ENCODE data around the gene LRP5.

The LRP5 gene

DNA sequence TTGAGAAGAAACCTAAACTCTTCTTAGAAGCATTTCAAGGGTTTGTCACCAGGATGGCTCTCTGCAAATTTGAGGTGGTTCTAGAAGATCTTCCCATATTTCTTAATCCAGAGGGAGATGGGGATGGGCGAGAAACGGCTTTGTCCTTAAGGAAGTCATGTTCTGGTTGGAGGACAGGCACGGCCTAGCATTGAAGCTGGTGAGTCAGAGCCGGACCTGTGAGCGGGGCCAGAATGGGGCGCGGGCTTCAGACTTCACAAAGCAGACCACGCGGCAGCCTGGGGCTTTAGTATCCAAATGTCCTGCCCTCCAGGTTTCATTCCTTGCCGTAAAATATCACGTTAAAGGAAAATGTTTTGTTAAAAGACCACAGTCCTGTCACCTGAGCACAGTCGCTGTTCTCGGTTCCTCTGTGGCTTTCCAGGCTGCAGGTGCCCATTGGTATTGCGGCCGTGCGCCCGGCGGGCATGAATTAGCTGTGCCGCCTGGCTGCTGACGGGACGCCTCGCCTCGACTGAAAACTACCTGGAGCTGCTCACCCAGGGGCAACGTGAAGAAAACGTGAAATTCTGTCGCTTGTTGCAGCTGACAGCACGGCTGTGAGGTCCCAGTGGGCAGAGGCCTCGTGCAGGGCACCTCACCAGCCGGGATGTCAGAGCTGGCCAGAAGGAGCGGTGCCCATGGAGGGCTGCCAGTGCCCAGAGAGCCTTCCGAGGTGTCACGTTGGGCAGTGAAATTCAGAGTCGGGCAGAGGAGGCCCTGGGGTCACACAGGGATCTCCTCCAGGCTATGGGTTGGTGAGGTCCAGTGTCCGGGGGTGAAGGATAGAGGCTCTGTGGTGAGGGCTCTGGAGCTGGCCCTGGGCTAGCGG is 59.0 kb downstream of the LRP5 start:
- no peak for DNase-seq (ENCODE audit: low read depth)

GRCh38 chr11:68372114-68372513 is 59.7 kb downstream of the LRP5 start:
- DNase-seq (ENCODE audit: low read depth), result no peak

DNA sequence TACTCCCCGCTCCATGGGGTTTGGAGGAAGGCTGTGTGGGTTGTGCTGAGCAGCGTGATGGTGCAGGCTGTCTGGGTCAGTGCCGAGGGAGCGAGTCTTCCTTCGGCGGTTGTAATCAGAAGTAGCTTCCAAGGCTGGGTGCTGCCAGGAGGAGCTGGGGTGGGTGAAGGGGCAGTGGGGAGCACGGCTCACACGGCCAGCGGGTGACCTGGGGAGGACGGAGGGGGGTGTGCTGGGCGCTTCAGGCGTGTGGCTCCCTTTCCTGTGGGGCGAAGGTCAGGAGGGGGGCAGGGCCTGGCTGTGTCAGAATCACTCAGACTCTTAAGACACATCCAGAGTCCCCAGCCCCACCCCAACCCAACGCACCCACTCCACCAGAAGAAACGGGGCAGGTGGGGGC is 60.2 kb downstream of the LRP5 start:
- DNase-seq (ENCODE audit: low read depth), result no peak

GRCh38 chr11:68373189-68373814 is 60.9 kb downstream of the LRP5 start:
- DNase-seq (ENCODE audit: low read depth), result no peak

GRCh38 chr11:68373815-68374501 is 61.6 kb downstream of the LRP5 start:
- no peak for DNase-seq (ENCODE audit: low read depth)

GRCh38 chr11:68374531-68374930 is 62.1 kb downstream of the LRP5 start:
- DNase-seq (ENCODE audit: low read depth), result no peak

- no peak for DNase-seq (ENCODE audit: low read depth)
Measured at GRCh38 chr11:68375337-68375736, 62.9 kb downstream of the LRP5 start.

GRCh38 chr11:68375766-68376165 is 63.4 kb downstream of the LRP5 start:
- DNase-seq (ENCODE audit: low read depth), result no peak

DNA sequence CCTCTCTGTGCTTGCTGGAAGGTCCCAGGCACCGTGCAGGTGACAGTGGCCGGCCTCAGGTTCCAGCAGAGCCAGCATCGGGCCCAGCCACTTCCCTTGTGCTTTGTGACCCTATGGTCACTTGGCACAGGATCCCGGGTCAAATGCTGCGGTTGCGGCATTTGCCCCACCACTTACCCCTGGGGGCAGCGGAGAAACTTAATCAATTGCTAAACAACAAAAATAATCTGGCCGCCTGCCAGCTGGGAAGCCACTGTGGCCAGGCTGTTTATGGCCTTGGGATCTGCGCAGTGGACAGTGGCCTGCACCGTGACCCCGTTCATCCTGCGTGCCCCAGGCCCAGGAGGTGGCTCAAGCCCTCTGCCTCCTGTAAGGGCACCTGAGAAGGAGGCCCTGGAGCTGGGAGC is 65.0 kb downstream of the LRP5 start:
- DNase-seq (ENCODE audit: low read depth), result no peak

GRCh38 chr11:68379206-68379605 is 66.8 kb downstream of the LRP5 start:
- DNase-seq (ENCODE audit: low read depth), result no peak

DNA sequence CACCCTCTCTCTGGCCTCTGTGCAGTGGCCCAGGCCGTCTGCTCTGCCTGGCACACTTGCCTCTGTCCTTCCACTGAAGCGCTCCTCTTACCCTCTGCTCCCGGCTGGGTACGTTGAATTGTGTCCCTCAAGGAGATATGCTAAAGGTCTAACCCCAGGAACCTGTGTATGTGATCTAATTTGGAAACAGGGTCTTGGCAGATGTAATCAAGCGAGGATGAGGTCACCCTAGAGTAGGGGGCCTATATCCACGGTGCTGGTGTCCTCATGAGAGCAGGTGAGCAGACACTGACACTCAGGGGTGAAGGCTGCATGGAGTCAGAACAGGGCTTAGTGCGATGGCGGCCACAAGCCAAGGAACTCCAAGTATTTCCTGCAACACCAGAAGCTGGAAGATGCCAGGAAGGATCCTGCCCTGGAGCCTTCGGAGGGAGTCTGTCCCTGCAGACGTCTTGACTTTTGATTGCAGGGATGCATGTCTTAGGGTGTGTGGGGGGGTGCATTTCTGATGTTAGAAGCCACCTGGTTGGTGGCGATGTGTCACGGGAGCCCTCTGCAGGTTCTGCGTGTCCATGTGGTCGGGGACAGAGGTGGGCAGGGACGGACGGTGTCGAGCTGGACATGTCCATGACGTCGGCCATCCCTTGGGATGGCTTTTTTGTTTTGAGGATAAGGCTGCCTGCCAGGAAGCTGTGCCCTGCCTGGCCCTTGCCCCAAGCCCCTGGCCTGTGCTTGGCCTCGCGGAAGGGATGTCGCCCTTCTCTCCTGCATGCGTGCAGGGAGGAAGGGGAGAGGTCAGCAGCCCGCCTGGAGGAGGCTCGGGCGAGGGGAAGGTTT is 68.6 kb downstream of the LRP5 start:
- DNase-seq (ENCODE audit: low read depth), result no peak

DNA sequence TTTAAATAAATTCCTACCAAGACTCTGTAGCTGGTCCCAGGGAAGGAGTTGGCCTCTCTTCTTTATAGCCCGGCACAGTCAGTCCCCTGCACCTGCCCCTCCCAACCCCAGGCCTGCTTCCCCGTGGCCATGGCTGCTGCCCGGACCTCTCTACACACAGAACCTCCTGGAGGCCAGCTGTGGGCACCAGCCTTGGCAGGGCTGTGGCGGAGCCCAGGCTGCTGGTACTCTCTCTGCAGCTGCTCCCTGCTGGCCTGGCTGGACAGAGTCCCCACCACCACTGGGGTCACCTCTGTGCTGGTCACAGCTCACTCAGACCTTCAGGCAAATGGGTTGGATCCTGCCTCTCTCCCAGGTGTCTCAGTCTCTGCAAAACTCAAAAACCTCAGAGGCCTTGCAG is 69.3 kb downstream of the LRP5 start:
- no peak for DNase-seq (ENCODE audit: low read depth)

DNA sequence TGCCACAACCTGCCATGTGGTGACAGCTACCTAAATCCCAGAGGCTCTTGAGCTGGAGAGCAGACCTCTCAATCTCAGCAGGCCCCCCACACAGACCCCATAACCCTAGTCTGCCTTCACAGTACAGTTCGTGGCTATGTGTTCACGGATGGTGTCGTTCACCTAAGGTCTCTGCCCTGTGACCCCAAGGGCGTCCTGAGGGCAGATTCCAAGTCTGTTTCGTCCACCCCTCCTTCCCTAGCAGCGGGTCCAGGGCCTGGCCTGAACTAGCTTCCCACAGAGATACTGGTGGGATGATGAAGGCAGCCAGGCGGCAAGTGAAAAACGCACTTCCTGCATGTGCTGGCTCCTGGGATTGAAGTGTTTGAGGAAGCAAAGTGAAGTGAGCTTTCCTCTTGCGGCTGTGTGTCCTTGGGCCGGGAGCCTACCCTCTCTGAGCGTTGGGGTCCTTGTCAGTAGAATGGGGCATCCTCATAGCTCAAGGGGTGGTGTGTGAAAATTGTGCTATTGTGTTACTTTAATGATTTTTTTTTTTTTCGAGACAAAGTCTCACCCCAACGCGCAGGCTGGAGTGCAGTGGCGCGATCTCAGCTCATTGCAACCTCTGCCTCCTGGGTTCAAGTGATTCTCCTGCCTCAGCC is 70.1 kb downstream of the LRP5 start:
- DNase-seq (ENCODE audit: low read depth), result no peak

DNA sequence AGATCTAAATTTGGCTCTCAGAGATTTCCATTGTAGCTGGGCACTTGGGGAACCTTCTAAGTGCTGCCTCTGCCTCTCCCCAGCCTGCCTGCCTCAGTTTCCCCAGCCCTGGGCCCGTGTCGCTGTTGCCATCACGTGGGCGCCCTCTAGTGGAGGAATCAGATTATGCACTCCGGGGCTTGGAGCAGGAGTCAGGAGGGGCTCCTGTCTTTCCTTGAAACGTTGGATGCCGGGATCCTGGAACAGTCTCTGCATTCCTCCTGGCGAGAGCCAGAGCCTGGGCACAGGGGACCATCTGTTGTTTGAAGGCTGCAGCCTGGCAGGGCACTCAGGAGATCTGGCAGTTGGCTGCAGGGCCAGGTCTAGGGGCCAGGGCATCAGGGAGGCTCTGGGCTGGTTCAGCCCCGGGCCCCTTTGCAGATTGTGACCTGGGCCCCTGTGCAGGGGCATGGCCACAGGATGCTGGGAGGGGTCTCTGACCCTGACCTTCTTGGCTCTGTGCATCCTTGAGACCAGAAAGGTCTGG is 71.6 kb downstream of the LRP5 start:
- peak; percentile 53 for DNase-seq (ENCODE audit: low read depth)

GRCh38 chr11:68384530-68385081 is 72.2 kb downstream of the LRP5 start:
- DNase-seq (ENCODE audit: low read depth), result no peak

DNA sequence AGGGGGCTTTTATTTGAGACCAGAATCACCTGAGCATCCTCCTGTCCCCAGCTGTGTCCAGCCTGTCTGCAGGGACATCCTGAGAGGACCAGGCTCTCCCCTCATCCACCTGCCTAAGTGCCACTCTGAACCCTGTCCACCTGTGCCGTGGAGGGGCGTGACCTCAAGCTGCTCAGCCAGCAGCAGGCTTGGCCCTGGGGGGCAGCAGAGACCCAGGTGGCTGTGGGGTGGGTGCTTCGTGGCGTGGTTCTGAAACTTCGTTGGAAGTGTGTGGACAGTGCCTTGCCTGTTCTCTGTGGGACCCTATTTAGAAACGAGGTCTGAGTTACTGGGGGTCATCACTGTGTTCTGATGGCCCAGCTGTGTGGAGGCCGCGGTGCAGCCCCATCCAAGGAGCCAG is 72.7 kb downstream of the LRP5 start:
- no peak for DNase-seq (ENCODE audit: low read depth)

DNA sequence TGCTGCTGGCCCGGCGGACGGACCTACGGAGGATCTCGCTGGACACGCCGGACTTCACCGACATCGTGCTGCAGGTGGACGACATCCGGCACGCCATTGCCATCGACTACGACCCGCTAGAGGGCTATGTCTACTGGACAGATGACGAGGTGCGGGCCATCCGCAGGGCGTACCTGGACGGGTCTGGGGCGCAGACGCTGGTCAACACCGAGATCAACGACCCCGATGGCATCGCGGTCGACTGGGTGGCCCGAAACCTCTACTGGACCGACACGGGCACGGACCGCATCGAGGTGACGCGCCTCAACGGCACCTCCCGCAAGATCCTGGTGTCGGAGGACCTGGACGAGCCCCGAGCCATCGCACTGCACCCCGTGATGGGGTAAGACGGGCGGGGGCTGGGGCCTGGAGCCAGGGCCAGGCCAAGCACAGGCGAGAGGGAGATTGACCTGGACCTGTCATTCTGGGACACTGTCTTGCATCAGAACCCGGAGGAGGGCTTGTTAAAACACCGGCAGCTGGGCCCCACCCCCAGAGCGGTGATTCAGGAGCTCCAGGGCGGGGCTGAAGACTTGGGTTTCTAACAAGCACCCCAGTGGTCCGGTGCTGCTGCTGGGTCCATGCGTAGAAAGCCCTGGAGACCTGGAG is 74.1 kb downstream of the LRP5 start:
- no peak for DNase-seq (ENCODE audit: low read depth)

GRCh38 chr11:68387840-68388239 is 75.4 kb downstream of the LRP5 start:
- DNase-seq (ENCODE audit: low read depth), result no peak

DNA sequence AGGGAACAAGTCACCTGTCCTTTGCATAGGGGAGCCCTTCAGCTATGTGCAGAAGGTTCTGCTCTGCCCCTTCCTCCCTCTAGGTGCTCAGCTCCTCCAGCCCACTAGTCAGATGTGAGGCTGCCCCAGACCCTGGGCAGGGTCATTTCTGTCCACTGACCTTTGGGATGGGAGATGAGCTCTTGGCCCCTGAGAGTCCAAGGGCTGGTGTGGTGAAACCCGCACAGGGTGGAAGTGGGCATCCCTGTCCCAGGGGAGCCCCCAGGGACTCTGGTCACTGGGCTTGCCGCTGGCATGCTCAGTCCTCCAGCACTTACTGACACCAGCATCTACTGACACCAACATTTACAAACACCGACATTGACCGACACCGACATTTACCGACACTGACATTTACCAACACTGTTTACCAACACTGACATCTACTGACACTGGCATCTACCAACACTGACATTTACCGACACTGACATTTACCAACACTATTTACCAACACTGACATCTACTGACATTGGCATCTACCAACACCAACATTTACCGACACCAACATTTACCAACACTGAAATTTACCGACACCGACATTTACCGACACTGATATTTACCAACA is 76.3 kb downstream of the LRP5 start:
- DNase-seq (ENCODE audit: low read depth), result no peak

DNA sequence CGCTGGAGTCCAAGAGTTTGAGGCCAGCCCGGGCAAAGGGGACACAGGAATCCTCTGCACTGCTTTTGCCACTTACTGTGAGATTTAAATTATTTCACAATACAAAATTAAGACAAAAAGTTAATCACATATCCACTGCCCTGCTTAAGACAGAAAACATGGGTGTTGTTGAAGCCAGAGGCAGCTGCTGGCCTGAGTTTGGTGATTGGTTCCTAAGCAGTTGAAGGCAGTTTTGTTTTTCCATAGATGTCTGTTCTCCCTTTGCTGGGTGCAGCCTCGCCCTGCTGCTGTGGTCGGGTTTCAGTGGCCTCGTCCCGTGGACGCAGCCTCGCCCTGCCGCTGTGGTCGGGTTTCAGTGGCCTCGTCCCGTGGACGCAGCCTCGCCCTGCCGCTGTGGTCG is 77.9 kb downstream of the LRP5 start:
- DNase-seq (ENCODE audit: low read depth), result no peak

Measured in stimulated activated CD8-positive, alpha-beta memory T cell treated with anti-CD3 and anti-CD28 coated beads, Interleukin-7, amount 100 ng/mL, for 24 hours (primary cell).